B cell (primary cell): Measurements from ENCODE around the gene COX10. TPM values are rescaled to one million over a fixed set of nuclear protein-coding genes. Genes with fewer than 3 reads are reported as not detected.

ENCODE experiments used
- ATAC-seq: fragments of 200-7000 bp; cut with Tn5 transposase; one replicate; pipeline ENCODE4 v1.10.0; 2021; ENCODE audit warnings: low read depth, mild to moderate bottlenecking, moderate number of reproducible peaks, moderate library complexity
- CTCF ChIA-PET: fragments of 350-600 bp; sonication (Branson Sonifier 250); formaldehyde crosslinking; loops from one replicate; lab custom pipeline; 2021; ENCODE audit warnings: antibody characterized with exemption, inconsistent platforms; lab: Charles Lee
- POLR2A ChIA-PET: fragments of 350-600 bp; sonication (Branson Sonifier 250); formaldehyde crosslinking; loops from one replicate; lab custom pipeline; 2021; ENCODE audit warnings: antibody characterized with exemption; lab: Charles Lee
- DNase-seq: peaks from one replicate; pipeline ENCODE4 v3.0.0; 2013
- H2AFZ ChIP-seq: 2 replicates; pipeline ENCODE4 v1.6.1; 2012; ENCODE audit warnings: mild to moderate bottlenecking, low read depth, low read length; ENCODE audit not compliant: insufficient read depth, poor library complexity, severe bottlenecking
- H3K27ac ChIP-seq, 2 donors: 1 replicate in 1 of 2; 2 replicates in 1 of 2; pipeline ENCODE4 v1.5.1; 2012 to 2013; ENCODE audit warnings: low read length in 2 of 2, mild to moderate bottlenecking in 2 of 2, moderate library complexity in 1 of 2
- H3K27me3 ChIP-seq, 4 experiments: fragments of 200-600 bp in 1 of 4; sonication (generic) in 1 of 4; replicated peaks in 1 of 4; 1 replicate in 2 of 4; 2 replicates in 2 of 4; pipeline versions ENCODE4 v1.6.1 to v1.7.0; 2013 to 2016; ENCODE audit warnings: low read length in 3 of 4, mild to moderate bottlenecking in 2 of 4, mixed read lengths in 1 of 4, moderate library complexity in 1 of 4; ENCODE audit not compliant: insufficient read depth in 4 of 4, control insufficient read depth in 3 of 4; ENCODE audit errors: control extremely low read depth in 1 of 4
- H3K36me3 ChIP-seq, 2 experiments: replicated peaks in 1 of 2; 1 replicate in 1 of 2; 2 replicates in 1 of 2; pipeline versions ENCODE4 v1.6.1 to v1.7.1; 2013; ENCODE audit warnings: low read length in 1 of 2; ENCODE audit not compliant: insufficient read depth in 2 of 2, control insufficient read depth in 1 of 2; ENCODE audit errors: control extremely low read depth in 1 of 2, extremely low read depth in 1 of 2
- H3K4me1 ChIP-seq, 2 donors: fragments of 200-600 bp in 1 of 2; sonication (generic) in 1 of 2; 1 replicate in 1 of 2; 2 replicates in 1 of 2; pipeline versions ENCODE4 v1.5.1 to v1.6.1; 2013 to 2017; ENCODE audit warnings: low read length in 2 of 2; ENCODE audit not compliant: control insufficient read depth in 2 of 2, insufficient read depth in 2 of 2
- H3K4me2 ChIP-seq: replicated peaks from 2 replicates; pipeline ENCODE3; 2012; ENCODE audit warnings: mild to moderate bottlenecking, low read depth, low read length; ENCODE audit not compliant: poor library complexity, severe bottlenecking
- H3K4me3 ChIP-seq, 5 experiments: fragments of 200-600 bp in 1 of 5; sonication (generic) in 1 of 5; 1 replicate in 3 of 5; 2 replicates in 2 of 5; pipeline versions ENCODE4 v1.5.1 to v1.7.0; 2011 to 2016; ENCODE audit warnings: low read length in 4 of 5, mild to moderate bottlenecking in 4 of 5, low read depth in 2 of 5, control low read depth in 1 of 5, moderate library complexity in 1 of 5; ENCODE audit not compliant: insufficient read depth in 1 of 5; ENCODE audit errors: control extremely low read depth in 1 of 5, extremely low read depth in 1 of 5
- H3K79me2 ChIP-seq: fragments of 200-600 bp; sonication (generic); one replicate; pipeline ENCODE4 v1.6.0; 2016; ENCODE audit warnings: low read length; ENCODE audit not compliant: control insufficient read depth, insufficient read depth
- H3K9ac ChIP-seq: fragments of 200-600 bp; sonication (generic); 2 replicates; pipeline ENCODE4 v1.6.1; 2017; ENCODE audit warnings: mild to moderate bottlenecking, low read length, moderate library complexity
- H3K9me3 ChIP-seq, 3 donors: one replicate each; pipeline versions ENCODE4 v1.6.1 to v1.7.1; 2013; ENCODE audit warnings: low read length in 2 of 3; ENCODE audit not compliant: control insufficient read depth in 2 of 3, insufficient read depth in 1 of 3; ENCODE audit errors: control extremely low read depth in 1 of 3
- H4K20me1 ChIP-seq: 2 replicates; pipeline ENCODE4 v1.6.0; 2012; ENCODE audit warnings: mild to moderate bottlenecking, low read length; ENCODE audit not compliant: insufficient read depth, control insufficient read depth, poor library complexity, severe bottlenecking
- H3K27ac Mint-ChIP-seq: one replicate; pipeline ENCODE4 v1.8.0; 2021; ENCODE audit warnings: mixed read lengths
- H3K27me3 Mint-ChIP-seq: one replicate; pipeline ENCODE4 v1.8.0; 2021; ENCODE audit warnings: mixed read lengths
- H3K4me1 Mint-ChIP-seq: one replicate; pipeline ENCODE4 v1.8.0; 2021; ENCODE audit warnings: mixed read lengths
- H3K4me3 Mint-ChIP-seq: one replicate; pipeline ENCODE4 v1.8.0; 2021; ENCODE audit warnings: mixed read lengths
- H3K9me3 Mint-ChIP-seq: one replicate; pipeline ENCODE4 v1.8.0; 2022; ENCODE audit warnings: mixed read lengths; ENCODE audit not compliant: insufficient read depth
- CTCF ChIP-seq: fragments of 200-600 bp; IDR thresholded peaks from one replicate; pipeline ENCODE4 v1.8.0; 2022; ENCODE audit warnings: antibody characterized with exemption, mild to moderate bottlenecking
- EZH2 ChIP-seq: IDR thresholded peaks from 2 replicates; pipeline ENCODE4 v1.6.1; 2012; ENCODE audit warnings: borderline replicate concordance, low read depth, mild to moderate bottlenecking, moderate library complexity, low read length; ENCODE audit not compliant: insufficient read depth, poor library complexity, severe bottlenecking
- WGBS: methylation state at CpG from one replicate; pipeline ENCODE4 v1.1.5; 2013; ENCODE audit warnings: missing lambda C conversion rate; ENCODE audit not compliant: insufficient coverage; 5-methylcytosine and 5-hydroxymethylcytosine counted together
- intact Hi-C: fragments of 100-400 bp; cut with micrococcal nuclease; formaldehyde crosslinking; loops from one replicate; pipeline ENCODE4 v1.10.0; 2022
- polyA plus RNA-seq: library from polyadenylated mRNA; depleted of rRNA; stranded (reverse); fragments of >200 nt; gene quantifications from 2 replicates; pipeline ENCODE4 v1.2.3, GENCODE V29; 2012
- total RNA-seq, 2 donors: library from RNA; stranded (reverse); fragments of 120-200 nt in 1 of 2; gene quantifications; 1 replicate in 1 of 2; 2 replicates in 1 of 2; pipeline versions ENCODE4 v1.2.3 to v1.2.4, GENCODE V29; 2013 to 2022

The COX10 gene
- total and polyA plus RNA-seq, 2 donors (not counting 1 experiment from before 2014, with no cell fraction given): 21.8 to 23.3 TPM

GRCh38 chr17:14068542-14069250, 608 bp upstream of the COX10 start:
- intact Hi-C loops: loop anchor here (2.0 kb wide), 2 partner anchors 138 to 234 kb away; no protein-coding TSS in a partner anchor
- Histone ChIP-seq H3K4me1 (peaks cover 16 to 23% of the 10 kb centered on the region in 2 donors), H3K4me3 (peak overlapping the region; percentile 79 to 100 (median 97)), H3K9me3 (peaks cover 0 to 3% (median 2%) of the 10 kb centered on the region in 3 donors), H3K4me2 (peak overlapping the region; percentile 73), H3K36me3 (peaks cover 0 to 2% of the 10 kb centered on the region in 2 experiments), H3K27me3 (no peaks in the 10 kb centered on the region), H4K20me1 (peaks cover 6% of the 10 kb centered on the region), H2AFZ (peak overlapping the region; percentile 99), H3K27ac (peak overlapping the region in 1 of 2 donors; percentile 73), H3K9ac (peak overlapping the region; percentile 90), H3K79me2 (peaks cover 54% of the 10 kb centered on the region)
- peak overlapping the region; percentile 97 for H3K4me3 Mint-ChIP-seq
- ChIA-PET POLR2A (no interaction called here), CTCF (no interaction called here)
- WGBS: 14% methylated on average over 20 of the region's 25 CpGs
- H3K27ac Mint-ChIP-seq: peak overlapping the region; percentile 86
- H3K9me3 Mint-ChIP-seq: no peaks in the 10 kb centered on the region
- H3K4me1 Mint-ChIP-seq: peaks cover 35% of the 10 kb centered on the region
- no peak for ATAC-seq
- no peak for DNase-seq
- TF ChIP-seq CTCF (no peak), EZH2 (no peak)
- H3K27me3 Mint-ChIP-seq: no peaks in the 10 kb centered on the region

- Histone ChIP-seq H3K9me3 (peaks cover 0 to 3% (median 0%) of the 10 kb centered on the region in 3 donors), H3K4me3 (peak overlapping the region in 4 of 5 experiments; percentile 79 to 98 (median 94)), H3K36me3 (peaks cover 0 to 5% of the 10 kb centered on the region in 2 experiments), H3K79me2 (peaks cover 52% of the 10 kb centered on the region), H3K27me3 (no peaks in the 10 kb centered on the region), H2AFZ (no peak overlapping the region), H3K27ac (no peak overlapping the region), H4K20me1 (peaks cover 6% of the 10 kb centered on the region), H3K4me2 (peak overlapping the region; percentile 73), H3K9ac (peak overlapping the region; percentile 90), H3K4me1 (peaks cover 16 to 23% of the 10 kb centered on the region in 2 donors)
- peak overlapping the region; percentile 22 for H3K27ac Mint-ChIP-seq
- intact Hi-C loops: no loop called here
- WGBS: 80% methylated on average over 1 of the region's 6 CpGs
- TF ChIP-seq CTCF: no peak
- TF ChIP-seq EZH2: no peak
- H3K27me3 Mint-ChIP-seq: no peaks in the 10 kb centered on the region
- H3K4me3 Mint-ChIP-seq: peak overlapping the region; percentile 97
- no peaks in the 10 kb centered on the region for H3K9me3 Mint-ChIP-seq
- POLR2A ChIA-PET: no interaction called here
- ATAC-seq (no peak), DNase-seq (no peak)
- CTCF ChIA-PET: no interaction called here
- peaks cover 35% of the 10 kb centered on the region for H3K4me1 Mint-ChIP-seq
Measured at GRCh38 chr17:14070344-14070984, 1.2 kb downstream of the COX10 start.
